ENCODE data around the gene CRYGN. TPM values are rescaled to one million over a fixed set of nuclear protein-coding genes. Genes with fewer than 3 reads are reported as not detected.

Gene CRYGN
- total and polyA plus RNA-seq, 2 experiments from 2014 or later, result 0.59 to 1.5 TPM

- Histone ChIP-seq H2AFZ (no peak overlapping the region), H4K20me1 (replicated peaks; ENCODE audit: insufficient read depth) (peaks cover 3% of the 10 kb centered on the region), H3F3A (replicated peaks; ENCODE audit: low read depth) (no peaks in the 10 kb centered on the region; the same call in 1 of the 2 replicates), H3K9me2 (ENCODE audit: insufficient read depth) (no peaks in the 10 kb centered on the region), H3K4me1 (ENCODE audit: insufficient read depth) (peaks cover 30% of the 10 kb centered on the region), H3K4me3 (no peak overlapping the region), H3K79me2 (replicated peaks; ENCODE audit: insufficient read depth) (no peaks in the 10 kb centered on the region), H3K27ac (ENCODE audit: low read depth) (no peak overlapping the region), H3K27me3 (ENCODE audit: insufficient read depth) (peaks cover 55% of the 10 kb centered on the region), H3K36me3 (ENCODE audit: insufficient read depth) (no peaks in the 10 kb centered on the region), H3K4me2 (0 out of 2 replicates have a peak overlapping the region, but pooled peaks have one; percentile 39)
- H3K9me3 Mint-ChIP-seq, result peaks cover 15% of the 10 kb centered on the region
- peaks cover 34% of the 10 kb centered on the region for H3K4me1 Mint-ChIP-seq
- DNase-seq (ENCODE audit: low spot score) (no peak), ATAC-seq (no peak)
- TF ChIP-seq ZNF331 (CRISPR knock-in tag; IDR thresholded peaks at IDR 0.05; ENCODE audit: low read depth) (no peak), CREB1 (CRISPR knock-in tag; IDR thresholded peaks at IDR 0.05; ENCODE audit: low read depth) (no peak), POLR2AphosphoS5 (IDR thresholded peaks at IDR 0.05; ENCODE audit: low read depth) (no peak), ZNF114 (CRISPR knock-in tag; IDR thresholded peaks at IDR 0.05) (no peak), JUNB (IDR thresholded peaks at IDR 0.05; ENCODE audit: unreplicated experiment) (no peak), EZH2 (IDR thresholded peaks at IDR 0.05; ENCODE audit: low read depth, unreplicated experiment) (no peak), STAT1 (IDR thresholded peaks at IDR 0.05; ENCODE audit: unreplicated experiment) (no peak), CTCF (conservative IDR thresholded peaks at IDR 0.05; ENCODE audit: low read depth in 2 of 2) (no peak), REST (IDR thresholded peaks at IDR 0.05; ENCODE audit: unreplicated experiment) (no peak), EZH2phosphoT487 (IDR thresholded peaks at IDR 0.05; ENCODE audit: unreplicated experiment) (no peak)
- TF ChIP-seq, protein P1, sequence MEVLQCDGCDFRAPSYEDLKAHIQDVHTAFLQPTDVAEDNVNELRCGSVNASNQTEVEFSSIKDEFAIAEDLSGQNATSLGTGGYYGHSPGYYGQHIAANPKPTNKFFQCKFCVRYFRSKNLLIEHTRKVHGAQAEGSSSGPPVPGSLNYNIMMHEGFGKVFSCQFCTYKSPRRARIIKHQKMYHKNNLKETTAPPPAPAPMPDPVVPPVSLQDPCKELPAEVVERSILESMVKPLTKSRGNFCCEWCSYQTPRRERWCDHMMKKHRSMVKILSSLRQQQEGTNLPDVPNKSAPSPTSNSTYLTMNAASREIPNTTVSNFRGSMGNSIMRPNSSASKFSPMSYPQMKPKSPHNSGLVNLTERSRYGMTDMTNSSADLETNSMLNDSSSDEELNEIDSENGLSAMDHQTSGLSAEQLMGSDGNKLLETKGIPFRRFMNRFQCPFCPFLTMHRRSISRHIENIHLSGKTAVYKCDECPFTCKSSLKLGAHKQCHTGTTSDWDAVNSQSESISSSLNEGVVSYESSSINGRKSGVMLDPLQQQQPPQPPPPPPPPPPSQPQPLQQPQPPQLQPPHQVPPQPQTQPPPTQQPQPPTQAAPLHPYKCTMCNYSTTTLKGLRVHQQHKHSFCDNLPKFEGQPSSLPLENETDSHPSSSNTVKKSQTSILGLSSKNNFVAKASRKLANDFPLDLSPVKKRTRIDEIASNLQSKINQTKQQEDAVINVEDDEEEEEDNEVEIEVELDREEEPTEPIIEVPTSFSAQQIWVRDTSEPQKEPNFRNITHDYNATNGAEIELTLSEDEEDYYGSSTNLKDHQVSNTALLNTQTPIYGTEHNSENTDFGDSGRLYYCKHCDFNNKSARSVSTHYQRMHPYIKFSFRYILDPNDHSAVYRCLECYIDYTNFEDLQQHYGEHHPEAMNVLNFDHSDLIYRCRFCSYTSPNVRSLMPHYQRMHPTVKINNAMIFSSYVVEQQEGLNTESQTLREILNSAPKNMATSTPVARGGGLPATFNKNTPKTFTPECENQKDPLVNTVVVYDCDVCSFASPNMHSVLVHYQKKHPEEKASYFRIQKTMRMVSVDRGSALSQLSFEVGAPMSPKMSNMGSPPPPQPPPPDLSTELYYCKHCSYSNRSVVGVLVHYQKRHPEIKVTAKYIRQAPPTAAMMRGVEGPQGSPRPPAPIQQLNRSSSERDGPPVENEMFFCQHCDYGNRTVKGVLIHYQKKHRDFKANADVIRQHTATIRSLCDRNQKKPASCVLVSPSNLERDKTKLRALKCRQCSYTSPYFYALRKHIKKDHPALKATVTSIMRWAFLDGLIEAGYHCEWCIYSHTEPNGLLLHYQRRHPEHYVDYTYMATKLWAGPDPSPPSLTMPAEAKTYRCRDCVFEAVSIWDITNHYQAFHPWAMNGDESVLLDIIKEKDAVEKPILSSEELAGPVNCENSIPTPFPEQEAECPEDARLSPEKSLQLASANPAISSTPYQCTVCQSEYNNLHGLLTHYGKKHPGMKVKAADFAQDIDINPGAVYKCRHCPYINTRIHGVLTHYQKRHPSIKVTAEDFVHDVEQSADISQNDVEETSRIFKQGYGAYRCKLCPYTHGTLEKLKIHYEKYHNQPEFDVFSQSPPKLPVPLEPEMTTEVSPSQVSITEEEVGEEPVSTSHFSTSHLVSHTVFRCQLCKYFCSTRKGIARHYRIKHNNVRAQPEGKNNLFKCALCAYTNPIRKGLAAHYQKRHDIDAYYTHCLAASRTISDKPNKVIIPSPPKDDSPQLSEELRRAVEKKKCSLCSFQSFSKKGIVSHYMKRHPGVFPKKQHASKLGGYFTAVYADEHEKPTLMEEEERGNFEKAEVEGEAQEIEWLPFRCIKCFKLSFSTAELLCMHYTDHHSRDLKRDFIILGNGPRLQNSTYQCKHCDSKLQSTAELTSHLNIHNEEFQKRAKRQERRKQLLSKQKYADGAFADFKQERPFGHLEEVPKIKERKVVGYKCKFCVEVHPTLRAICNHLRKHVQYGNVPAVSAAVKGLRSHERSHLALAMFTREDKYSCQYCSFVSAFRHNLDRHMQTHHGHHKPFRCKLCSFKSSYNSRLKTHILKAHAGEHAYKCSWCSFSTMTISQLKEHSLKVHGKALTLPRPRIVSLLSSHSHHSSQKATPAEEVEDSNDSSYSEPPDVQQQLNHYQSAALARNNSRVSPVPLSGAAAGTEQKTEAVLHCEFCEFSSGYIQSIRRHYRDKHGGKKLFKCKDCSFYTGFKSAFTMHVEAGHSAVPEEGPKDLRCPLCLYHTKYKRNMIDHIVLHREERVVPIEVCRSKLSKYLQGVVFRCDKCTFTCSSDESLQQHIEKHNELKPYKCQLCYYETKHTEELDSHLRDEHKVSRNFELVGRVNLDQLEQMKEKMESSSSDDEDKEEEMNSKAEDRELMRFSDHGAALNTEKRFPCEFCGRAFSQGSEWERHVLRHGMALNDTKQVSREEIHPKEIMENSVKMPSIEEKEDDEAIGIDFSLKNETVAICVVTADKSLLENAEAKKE (CRISPR knock-in tag; IDR thresholded peaks at IDR 0.05), result no peak
- TF ChIP-seq, protein P2, sequence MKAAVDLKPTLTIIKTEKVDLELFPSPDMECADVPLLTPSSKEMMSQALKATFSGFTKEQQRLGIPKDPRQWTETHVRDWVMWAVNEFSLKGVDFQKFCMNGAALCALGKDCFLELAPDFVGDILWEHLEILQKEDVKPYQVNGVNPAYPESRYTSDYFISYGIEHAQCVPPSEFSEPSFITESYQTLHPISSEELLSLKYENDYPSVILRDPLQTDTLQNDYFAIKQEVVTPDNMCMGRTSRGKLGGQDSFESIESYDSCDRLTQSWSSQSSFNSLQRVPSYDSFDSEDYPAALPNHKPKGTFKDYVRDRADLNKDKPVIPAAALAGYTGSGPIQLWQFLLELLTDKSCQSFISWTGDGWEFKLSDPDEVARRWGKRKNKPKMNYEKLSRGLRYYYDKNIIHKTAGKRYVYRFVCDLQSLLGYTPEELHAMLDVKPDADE (IDR thresholded peaks at IDR 0.05), result no peak
- H3K27ac Mint-ChIP-seq, result no peak overlapping the region
- H3K4me3 Mint-ChIP-seq, result no peak overlapping the region
- peaks cover 40% of the 10 kb centered on the region for H3K27me3 Mint-ChIP-seq (ENCODE audit: insufficient read depth, low read depth, poor library complexity)
- peaks cover 7% of the 10 kb centered on the region; the same call in 1 of the 3 replicates for H3K36me3 Mint-ChIP-seq (ENCODE audit: low read depth)
Observed at GRCh38 chr7:151415375-151416105, 24.4 kb downstream of the CRYGN start.

Data from GM23338 (cell line).